Measurements from ENCODE around the gene IFITM5.
"Not testable (repeated sequence)": the region's sequence is repeated elsewhere in the genome, so short reads cannot be mapped to it uniquely, and the experiment has no call there.

IFITM5 gene

DNA sequence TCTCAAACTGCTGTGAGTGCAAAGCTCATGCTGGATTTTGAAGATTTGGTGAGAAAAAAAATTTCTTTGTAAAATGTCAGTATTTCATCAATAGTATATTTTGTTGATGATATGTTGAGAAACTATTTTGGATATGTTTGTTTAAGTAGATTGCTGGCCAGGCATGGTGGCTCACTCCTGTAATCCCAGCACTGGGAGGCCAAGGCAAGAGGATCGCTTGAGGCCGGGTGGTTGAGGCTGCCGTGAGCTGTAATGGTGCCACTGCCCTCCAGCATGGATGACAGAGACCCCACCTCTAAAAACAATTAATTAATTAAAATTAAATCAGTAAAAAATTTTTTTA, 28.2 kb upstream of the IFITM5 start:
- DNase-seq: no peak

DNA sequence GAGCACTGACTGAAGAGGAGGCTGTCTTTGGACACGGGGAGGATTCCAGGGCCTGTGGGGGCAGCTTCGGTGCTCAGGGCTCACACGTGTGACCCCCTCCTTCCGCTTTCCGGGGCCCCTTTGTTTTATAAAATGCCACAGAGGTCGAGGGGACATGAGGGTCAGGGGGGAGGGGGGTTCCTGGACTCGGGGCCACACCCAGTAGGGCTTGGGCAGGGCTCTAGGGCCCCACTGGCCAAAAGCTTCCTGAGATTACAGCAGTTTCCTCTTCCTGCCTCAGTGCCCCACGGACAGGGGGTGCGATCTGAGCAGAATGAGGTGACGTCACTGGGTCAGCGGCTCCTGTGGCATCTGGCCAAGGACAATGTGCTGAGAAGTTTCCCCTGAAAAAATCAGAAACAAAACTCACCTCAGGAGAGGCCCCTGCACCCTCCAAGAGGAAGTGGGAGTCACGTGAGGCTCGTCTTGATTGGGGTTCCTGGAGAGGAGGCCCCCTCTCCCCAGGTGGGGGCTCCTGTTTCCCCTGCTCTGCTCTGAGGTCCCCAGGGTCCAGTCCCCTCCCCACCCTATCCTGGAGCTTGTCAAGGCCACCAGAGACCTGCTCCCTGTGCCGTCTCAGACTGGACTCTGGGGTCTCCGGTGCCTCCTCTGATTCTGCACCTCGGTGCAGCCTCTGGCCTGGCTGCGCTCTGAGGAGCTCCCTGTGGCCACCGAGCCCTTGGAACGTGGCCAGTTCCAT, 27.7 kb upstream of the IFITM5 start:
- peak; percentile 85 for DNase-seq

DNA sequence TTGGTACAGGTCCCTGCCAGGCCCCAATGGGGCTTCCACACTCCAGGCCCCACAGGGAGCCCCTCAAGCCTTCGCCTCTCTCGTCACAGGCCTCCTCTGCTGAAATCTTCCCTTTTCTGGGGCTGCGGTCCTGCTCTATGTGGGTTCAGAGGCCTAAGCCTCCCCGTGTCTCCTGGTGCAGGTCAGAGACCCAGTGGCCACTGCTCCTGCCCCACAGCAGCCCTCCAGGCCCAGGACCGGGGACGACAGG, 27.2 kb upstream of the IFITM5 start:
- no peak for DNase-seq

DNA sequence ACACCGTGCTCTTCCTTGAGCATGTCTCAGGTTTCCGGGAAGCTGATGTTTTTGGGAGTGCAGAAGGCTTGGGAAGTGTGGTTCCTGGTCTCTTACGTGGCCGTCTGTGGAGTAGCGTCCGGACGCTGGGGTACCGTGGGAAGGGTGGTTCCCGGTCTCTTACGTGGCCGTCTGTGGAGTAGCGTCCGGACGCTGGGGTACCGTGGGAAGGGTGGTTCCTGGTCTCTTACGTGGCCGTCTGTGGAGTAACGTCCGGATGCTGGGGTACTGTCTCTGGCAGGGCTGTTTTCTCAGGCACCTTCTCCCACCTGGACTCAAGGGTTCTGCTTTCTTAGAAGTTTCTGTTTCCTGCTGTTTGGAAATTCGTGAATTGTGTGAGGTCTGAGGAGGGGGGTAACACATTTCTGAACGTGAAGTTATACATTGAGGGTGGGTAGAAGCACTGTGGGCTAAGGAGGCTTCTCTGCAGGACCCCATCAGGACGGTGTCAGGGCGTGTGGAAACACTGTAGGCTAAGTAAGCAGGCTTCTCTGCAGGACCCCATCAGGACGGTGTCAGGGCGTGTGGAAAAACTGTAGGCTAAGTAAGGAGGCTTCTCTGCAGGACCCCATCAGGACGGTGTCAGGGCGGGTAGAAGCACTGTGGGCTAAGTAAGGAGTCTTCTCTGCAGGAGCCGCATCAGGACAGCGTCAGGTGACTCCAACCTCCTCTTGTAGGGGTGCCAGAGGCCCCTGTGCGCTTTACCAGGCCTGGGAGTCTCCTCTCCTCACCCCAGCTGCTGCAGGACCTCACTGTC, 26.7 kb upstream of the IFITM5 start:
- DNase-seq: no peak

DNA sequence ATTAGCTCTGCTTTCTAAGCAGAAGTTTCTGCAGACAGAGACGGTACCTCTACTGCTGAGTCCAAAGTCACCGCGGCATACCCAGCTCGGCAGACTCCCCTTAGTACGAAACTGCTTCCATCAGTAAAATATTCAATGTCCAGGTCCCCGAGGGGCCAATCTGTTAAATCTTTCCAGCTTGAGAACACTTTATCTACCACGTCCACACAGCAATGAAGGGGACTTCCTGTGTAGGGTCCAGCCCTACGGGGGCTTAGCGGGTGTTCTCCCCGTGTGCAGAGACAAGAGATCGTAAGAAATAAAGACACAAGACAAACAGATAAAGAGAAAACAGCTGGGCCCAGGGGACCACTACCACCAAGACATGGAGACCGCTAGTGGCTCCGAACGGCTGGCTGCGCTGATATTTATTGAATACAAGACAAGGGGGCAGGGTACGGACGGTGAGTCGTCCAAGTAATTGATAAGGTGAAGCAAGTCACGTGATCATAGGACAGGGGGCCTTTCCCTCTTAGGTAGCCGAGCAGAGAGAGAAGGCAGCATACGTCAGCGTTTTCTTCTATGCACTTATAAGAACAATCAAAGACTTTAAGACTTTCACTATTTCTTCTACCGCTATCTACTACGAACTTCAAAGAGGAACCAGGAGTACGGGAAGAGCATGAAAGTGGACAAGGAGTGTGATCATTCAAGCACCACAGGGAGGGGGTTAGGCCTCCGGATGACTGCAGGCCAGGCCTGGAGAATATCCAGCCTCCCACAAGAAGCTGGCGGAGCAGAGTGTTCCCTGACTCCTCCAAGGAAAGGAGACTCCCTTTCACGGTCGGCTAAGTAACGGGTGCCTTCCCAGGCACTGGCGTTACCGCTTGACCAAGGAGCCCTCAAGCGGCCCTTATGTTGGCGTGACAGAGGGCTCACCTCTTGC, 25.5 kb upstream of the IFITM5 start:
- DNase-seq: not testable (repeated sequence)

DNA sequence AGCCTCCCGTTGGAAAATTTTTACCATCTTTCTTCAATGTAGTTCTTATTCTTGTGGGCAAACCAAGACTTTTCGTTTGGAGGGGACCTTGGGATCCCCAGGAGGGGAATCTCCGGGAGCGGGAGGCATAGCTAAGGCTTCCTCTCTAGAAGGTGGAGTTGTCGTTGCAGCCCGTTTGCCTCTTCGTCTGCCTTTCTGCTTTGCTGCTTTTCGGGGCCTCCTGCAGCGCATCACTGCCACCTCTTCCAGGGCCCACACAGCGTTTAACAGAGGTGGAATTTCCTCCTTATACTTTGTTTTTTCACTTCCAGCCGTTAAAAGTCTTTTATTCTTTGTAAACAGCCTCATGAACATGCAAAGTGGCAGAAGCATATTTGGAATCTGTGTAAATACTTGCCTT, 24.8 kb upstream of the IFITM5 start:
- DNase-seq: no peak

DNA sequence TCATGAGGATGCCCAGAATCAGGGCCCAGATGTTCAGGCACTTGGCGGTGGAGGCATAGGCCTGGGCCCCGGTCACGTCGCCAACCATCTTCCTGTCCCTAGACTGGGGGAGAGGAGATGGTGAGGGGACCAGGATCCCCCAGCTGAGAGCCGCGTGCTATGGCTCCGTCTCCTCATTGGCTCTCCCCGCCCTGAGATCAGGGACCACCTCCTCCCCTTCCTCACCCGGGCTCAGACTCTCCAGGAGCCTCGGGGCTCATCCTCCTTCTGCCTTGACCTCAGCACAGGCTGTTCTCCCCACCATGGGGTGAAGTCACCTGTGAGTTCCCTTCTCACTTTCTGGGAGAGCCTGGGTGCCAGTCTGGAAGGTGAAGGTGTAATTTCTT, 20.6 kb upstream of the IFITM5 start:
- peak; percentile 71 for DNase-seq

DNA sequence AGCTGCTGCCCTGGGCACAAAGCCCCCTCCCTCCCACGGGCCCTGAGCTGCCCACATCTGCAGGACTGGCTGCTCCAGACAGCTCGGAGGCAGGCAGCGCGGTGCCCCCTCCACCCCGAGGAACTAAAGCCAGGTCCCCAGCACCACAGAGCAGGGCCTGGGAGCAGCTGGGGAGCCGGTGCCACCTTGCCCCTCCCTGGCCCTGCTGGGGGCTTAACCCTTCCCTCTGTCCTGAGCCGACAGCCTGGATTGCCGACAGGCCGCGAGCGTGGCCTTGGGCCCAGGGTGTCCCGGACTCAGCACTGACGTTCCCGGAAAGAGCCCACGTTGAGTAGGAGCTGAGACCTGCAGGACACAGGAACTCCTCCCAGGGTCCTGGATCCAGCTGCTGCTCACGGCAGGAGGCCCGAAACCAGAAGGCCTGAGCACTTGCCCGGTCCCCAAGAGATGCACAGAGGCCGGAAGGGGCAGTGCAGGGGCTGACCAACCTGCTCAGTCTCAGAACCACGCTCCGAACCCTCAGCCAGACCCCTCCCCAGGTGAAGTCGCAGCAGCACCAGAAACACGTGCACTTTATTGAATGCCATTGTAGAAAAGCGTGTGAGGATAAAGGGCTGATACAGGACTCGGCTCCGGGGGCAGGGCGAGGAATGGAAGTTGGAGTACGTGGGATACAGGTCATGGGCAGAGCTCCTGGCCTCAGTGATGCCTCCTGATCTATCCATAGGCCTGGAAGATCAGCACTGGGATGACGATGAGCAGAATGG, 20.0 kb upstream of the IFITM5 start:
- peak; percentile 81 for DNase-seq

DNA sequence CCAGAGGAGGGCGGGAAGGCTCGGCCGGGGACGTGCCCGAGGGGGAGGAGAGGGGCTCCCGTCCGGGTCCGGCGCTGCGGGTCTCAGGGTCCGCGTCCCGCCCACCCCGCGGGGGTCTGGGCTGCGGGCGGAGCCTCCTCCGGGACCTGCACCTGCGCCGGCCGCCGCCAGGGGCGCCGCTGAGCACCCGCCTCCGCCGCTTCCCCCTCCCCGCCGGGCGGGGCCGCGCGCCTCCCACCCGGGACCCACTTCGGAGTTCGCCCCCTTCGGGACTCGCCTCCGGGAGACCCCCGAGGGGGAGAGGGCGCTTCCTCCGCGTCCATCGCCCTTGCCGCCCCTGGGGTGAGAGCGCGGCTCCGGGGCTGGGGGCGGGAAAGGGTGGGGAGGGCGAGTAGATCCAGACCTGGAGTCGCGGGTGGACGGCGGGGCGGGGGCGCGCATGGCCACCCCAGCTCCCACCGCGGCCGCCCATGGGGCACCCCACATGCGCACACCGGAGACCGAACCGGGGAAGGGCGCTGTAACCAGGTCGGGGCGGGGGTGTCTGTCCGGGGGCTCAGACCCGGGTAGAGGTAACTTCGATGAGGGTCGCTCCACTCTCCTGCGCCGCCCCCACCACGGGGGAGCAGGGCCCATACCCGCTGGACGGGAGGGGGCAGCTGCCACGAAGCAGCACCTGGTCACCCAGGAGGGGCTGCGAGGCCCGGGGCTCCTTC, 19.2 kb upstream of the IFITM5 start:
- DNase-seq: not testable (repeated sequence)

DNA sequence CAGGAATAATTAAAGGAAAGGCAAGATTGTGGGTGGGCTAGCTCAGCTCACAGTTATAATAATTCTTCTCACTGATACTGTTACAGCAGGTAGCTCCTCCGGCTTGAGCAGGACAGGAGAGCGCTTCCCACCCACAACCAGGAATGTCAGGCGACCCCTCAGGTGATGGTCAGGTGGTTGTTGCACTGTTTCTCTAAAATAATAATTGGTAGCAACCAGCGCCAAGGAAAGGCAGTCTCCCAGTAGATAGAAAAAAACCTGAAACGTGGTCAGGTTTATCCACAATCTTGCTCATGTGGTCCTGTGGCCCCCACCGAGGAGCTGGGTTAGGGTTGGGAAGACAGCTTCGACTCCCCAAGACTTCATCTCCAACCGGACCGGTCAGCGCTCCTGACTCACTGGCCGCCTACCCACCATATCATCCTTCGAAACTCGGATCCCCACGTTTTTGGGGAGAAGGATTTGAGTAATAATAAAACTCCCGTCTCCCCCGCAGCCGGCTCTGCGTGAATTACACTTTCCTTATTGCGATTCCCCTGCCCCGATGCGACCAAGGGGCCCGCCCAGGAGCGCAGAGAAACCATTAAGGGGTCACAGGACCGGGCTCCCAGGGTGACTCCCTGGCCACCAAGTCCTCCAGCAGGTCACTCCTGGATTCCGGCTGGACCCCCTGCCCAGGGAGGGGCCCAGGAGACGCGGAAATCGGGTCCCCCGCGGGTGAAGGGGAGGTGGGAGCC, 18.5 kb upstream of the IFITM5 start:
- peak; percentile 71 for DNase-seq

DNA sequence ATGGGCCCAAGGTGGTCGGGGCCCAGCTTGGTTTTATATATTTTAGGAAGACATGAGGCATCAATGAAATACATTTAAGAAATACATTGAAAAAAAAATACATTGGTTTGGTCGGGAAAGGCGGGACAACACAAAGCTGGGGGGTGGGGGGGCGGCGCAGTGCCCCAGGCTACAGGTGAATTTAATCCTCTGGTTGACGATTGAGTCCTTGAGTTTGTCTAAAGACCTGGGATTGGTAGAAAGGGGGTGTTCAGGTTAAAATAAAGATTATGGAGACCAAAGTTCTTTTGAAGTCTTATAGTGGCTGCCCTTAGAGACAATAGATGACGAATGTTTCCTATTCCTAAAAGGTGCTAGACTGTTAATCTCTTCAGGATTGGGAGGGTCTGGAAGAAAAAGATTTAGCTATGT, 17.6 kb upstream of the IFITM5 start:
- no peak for DNase-seq

DNA sequence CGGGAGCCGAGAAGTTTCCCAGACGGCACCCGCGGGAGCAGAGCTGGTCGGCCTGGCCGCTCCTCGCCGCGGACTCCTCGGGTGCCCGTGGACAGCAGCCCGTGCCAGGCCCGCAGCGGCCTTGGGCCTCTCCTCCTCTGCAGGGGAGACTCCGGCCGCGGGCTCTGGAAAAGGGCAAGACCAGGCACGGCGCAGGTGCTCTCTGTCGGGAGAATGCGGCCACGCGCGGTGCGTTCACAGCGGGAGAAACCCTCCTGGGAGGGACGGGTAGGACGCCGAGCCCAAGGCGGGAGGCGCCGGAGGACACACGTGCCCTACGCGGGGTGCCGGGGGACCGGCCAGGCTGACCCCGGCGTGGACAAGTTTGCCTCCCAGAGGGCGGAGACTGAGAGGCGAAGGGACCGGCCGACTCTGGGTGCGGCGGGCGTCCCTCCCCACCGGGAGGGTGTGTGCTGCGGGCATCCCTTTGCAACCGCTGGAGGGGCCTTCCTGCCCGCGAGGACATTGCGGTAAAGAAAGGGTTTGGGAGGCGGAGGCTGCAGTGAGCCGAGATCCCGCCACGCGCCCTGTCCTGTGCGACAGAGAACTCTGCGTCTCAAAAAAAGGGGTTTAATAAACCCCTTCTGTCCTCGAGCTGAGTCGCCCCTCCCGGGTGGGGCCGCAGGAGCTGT, 16.8 kb upstream of the IFITM5 start:
- DNase-seq: peak; percentile 78

DNA sequence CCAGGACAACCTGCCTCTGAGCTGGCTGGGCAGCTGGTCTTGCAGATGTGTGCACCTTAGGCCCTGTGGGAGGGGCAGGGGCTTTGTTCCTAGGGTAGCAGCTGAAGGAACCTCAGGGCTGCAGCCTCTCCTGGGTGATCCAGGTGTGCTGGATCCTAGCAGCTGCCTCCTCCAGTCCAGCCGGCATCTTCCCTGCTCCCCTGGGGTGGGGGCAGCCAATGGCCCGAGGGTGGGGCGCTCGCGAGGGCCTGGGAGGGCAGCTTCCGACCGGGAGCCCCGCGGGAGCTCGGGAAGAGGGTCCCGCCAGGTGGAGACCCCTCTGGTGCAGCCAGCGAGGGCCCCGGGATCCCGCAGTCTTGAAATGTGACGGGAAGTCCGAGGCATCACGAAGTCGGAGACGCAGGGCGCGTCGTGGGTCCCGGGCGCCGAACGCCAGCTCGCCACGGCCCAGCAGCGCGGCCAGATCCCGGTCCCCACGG, 16.2 kb upstream of the IFITM5 start:
- no peak for DNase-seq

DNA sequence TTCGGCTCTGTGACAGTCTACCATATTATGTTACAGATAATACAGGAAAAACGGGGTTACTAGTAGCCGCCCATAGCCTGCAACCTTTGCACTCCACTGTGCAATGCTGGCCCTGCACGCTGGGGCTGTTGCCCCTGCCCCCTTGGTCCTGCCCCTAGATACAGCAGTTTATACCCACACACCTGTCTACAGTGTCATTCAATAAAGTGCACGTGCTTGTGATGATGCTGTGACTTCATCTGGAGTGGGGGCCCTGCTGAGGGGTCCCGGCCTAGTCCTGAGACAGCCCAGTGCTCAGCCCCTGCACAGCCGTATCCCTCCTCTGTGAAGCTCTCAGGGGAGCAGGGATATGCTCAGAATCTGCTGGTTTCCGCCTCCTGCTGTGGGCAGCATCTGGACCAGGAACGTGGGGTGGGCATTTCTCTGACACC, 15.7 kb upstream of the IFITM5 start:
- no peak for DNase-seq

DNA sequence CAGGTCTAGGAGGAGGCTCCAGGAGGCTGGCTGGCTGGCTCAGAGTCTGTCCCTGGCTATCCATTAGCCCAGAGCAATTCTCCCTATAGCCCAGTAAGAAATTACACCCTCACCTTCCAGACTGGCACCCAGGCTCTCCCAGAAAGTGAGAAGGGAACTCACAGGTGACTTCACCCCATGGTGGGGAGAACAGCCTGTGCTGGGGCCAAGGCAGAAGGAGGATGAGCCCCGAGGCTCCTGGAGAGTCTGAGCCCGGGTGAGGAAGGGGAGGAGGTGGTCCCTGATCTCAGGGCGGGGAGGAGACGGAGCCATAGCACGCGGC, 15.2 kb upstream of the IFITM5 start:
- not testable (repeated sequence) for DNase-seq

DNA sequence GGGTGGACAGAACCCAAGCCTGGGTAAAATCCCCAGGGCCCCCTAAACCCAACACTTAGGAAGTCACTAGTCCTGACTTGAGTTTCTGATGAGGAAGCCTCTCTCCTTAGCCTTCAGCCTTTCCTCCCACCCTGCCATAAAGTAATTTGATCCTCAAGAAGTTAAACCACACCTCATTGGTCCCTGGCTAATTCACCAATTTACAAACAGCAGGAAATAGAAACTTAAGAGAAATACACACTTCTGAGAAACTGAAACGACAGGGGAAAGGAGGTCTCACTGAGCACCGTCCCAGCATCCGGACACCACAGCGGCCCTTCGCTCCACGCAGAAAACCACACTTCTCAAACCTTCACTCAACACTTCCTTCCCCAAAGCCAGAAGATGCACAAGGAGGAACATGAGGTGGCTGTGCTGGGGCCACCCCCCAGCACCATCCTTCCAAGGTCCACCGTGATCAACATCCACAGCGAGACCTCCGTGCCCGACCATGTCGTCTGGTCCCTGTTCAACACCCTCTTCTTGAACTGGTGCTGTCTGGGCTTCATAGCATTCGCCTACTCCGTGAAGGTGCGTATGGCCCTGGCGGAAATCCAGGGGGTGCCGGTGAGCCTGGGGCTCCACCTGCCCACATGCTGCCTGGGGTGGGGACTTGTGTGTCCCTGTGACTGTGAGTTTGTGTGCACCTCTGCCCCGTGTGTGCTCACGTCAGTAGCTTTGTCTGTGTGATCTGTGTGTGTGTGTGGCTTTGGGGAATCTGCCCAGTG, 14.6 kb upstream of the IFITM5 start, which contains the start of gene IFITM1:
TSS of gene IFITM1 (plus strand) at position 254 of the 767 bp plus-strand sequence. CDS start at position 385, 131 bp downstream.
- peak; percentile 85 for DNase-seq

DNA sequence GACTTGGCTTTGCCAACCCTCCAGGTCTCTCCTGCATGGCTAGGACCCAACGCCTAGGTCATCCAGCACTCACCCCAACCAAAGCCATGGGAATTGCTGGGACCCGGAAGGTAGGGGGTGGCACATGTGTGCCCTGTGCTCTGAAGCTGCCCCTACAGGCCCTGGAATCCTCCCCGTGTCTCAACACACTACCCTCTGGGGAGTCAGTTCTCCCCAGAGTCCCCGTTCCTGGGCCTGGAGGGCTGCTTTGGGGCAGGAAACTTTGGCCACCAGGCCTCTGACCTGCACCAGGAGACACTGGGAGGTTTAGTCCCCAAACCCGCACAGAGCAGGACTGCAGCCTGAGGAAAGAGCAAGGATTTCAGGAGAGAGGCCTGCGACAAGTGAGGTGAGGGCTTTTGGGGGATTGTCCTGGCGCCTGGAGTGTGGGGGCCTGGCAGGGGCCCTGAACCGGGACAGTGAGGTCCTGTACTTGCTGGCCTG, 14.0 kb upstream of the IFITM5 start:
- no peak for DNase-seq

DNA sequence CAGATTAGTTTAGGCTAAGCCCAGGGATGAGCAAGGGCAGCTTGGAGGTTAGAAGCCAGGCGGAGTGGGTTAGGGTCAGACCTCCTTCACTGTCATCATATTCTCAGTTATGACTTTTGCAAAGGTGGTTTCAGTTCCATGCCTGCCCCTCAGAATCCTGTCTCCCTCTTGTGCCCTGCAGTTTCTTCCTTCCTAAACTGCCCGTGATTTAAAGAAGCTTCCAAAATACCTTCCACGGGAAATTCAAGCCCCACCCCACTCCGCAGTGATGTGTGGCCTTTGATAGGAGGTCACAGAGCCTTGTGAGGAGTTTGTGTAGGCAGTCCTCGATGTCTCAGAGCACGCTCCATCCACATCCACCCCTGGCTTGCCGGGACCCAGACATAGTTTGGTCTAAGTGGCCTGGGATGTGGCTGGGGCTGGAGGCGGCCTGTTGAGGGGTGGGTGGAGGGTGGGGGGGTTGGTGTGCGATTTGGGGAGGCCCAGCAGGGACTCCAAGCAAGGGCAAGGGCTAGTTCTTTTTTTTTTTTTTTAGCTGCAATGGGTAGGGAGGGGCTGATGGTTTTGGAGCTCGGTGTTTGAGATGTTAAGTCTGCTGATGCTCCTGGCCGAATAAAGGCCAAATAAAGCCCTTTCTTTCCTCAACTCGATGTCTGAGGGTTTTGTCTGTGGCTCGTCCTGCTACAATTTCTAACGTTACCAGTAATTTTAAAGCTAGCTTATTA, 12.9 kb upstream of the IFITM5 start:
- peak; percentile 77 for DNase-seq
